H1 (cell line): ENCODE results near the gene TGM2. TPM values are rescaled to one million over a fixed set of nuclear protein-coding genes. Genes with fewer than 3 reads are reported as not detected.

Source experiments
- CHD2 ChIP-seq: IDR thresholded peaks from 2 replicates; pipeline ENCODE4 v1.6.1; 2012; ENCODE audit warnings: low read length, improper control_type of control experiment
- FOSL1 ChIP-seq: IDR thresholded peaks from 2 replicates; pipeline ENCODE4 v1.6.1; 2011; ENCODE audit warnings: mild to moderate bottlenecking, low read depth, low read length, moderate library complexity; ENCODE audit not compliant: insufficient read depth
- GABPA ChIP-seq: IDR thresholded peaks from 2 replicates; pipeline ENCODE4 v1.6.1; 2011; ENCODE audit warnings: mild to moderate bottlenecking, low read length, moderate library complexity, borderline replicate concordance; ENCODE audit not compliant: insufficient read depth
- KDM5A ChIP-seq: fragments of 200-600 bp; IDR thresholded peaks from 2 replicates; pipeline ENCODE4 v1.7.1; 2012; ENCODE audit warnings: mild to moderate bottlenecking, low read length, inconsistent platforms, mixed read lengths
- MAFK ChIP-seq: IDR thresholded peaks from 2 replicates; pipeline ENCODE4 v1.6.1; 2012; ENCODE audit warnings: low read depth, mild to moderate bottlenecking, improper control_type of control experiment, low read length
- RXRA ChIP-seq: IDR thresholded peaks from 2 replicates; pipeline ENCODE4 v1.6.1; 2011; ENCODE audit warnings: low read depth, mild to moderate bottlenecking, low read length, moderate library complexity; ENCODE audit not compliant: insufficient read depth
- SIN3A ChIP-seq, 2 experiments: IDR thresholded peaks in 1 of 2; conservative IDR thresholded peaks in 1 of 2; 2 replicates each; pipeline ENCODE4 v1.6.1; 2011 to 2012; ENCODE audit warnings: low read length in 2 of 2, improper control_type of control experiment in 1 of 2, low read depth in 1 of 2, mild to moderate bottlenecking in 1 of 2
- SIX5 ChIP-seq: IDR thresholded peaks from 2 replicates; pipeline ENCODE4 v1.6.1; 2011; ENCODE audit warnings: mild to moderate bottlenecking, low read depth, low read length
- SP1 ChIP-seq: IDR thresholded peaks from 2 replicates; pipeline ENCODE4 v1.6.1; 2011; ENCODE audit warnings: low read depth, low read length
- TEAD4 ChIP-seq: IDR thresholded peaks from 2 replicates; pipeline ENCODE4 v1.6.1; 2012; ENCODE audit warnings: low read depth, low read length, inconsistent platforms, mixed read lengths
- polyA plus RNA-seq, 7 experiments: library from polyadenylated mRNA; depleted of rRNA in 3 of 7; stranded (reverse) in 5 of 7; unstranded in 2 of 7; fragments of >200 nt in 5 of 7; fragments of 200-250 nt in 2 of 7; gene quantifications; 1 replicate in 5 of 7; 2 replicates in 1 of 7; 4 replicates in 1 of 7; pipeline versions ENCODE4 v1.2.1 to v1.2.3, GENCODE V29; 2011 to 2013; ENCODE audit warnings: missing spikeins in 2 of 7, mixed read lengths in 2 of 7
- total RNA-seq: library from RNA; stranded (reverse); fragmentation: NEBNext Ultra II Directional; extraction: Animal tissue kit (Norgen Biotek cat#: 25700); gene quantifications from 2 replicates; pipeline ENCODE4 v1.2.1, GENCODE V29; 2021
- TF ChIP-seq, protein P1 (sequence below): fragments of 300-600 bp; sonication (generic); IDR thresholded peaks from 2 replicates; pipeline ENCODE4 v1.7.1; 2012; ENCODE audit warnings: low read length, moderate library complexity, mild to moderate bottlenecking, inconsistent platforms; ENCODE audit not compliant: insufficient replicate concordance

TGM2 gene
- total and polyA plus RNA-seq, 2 of the 8 experiments (the other 6 are each of a cell fraction or from before 2014, with no cell fraction given): 0.86 to 1.0 TPM

DNA sequence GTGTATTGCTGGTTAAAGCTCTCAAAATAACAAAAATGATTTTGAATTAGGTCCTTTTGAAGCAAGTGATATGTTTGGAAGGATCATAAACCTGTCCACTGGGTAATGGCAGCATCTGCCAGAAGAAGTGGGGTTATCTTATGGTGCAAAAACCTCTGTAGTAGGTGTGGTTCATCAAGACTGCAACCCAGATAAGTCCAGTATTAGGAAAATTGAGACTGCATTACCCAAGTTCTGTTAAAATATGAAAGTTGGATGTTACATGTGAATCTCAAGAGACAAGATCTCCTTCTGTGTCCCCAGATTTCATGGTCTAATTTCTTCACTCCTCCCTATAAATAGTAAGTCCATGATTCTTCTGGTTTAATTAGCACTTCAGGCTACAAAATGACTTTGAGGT, 72.2 kb downstream of the TGM2 start (continued):
- TF ChIP-seq, protein P1, sequence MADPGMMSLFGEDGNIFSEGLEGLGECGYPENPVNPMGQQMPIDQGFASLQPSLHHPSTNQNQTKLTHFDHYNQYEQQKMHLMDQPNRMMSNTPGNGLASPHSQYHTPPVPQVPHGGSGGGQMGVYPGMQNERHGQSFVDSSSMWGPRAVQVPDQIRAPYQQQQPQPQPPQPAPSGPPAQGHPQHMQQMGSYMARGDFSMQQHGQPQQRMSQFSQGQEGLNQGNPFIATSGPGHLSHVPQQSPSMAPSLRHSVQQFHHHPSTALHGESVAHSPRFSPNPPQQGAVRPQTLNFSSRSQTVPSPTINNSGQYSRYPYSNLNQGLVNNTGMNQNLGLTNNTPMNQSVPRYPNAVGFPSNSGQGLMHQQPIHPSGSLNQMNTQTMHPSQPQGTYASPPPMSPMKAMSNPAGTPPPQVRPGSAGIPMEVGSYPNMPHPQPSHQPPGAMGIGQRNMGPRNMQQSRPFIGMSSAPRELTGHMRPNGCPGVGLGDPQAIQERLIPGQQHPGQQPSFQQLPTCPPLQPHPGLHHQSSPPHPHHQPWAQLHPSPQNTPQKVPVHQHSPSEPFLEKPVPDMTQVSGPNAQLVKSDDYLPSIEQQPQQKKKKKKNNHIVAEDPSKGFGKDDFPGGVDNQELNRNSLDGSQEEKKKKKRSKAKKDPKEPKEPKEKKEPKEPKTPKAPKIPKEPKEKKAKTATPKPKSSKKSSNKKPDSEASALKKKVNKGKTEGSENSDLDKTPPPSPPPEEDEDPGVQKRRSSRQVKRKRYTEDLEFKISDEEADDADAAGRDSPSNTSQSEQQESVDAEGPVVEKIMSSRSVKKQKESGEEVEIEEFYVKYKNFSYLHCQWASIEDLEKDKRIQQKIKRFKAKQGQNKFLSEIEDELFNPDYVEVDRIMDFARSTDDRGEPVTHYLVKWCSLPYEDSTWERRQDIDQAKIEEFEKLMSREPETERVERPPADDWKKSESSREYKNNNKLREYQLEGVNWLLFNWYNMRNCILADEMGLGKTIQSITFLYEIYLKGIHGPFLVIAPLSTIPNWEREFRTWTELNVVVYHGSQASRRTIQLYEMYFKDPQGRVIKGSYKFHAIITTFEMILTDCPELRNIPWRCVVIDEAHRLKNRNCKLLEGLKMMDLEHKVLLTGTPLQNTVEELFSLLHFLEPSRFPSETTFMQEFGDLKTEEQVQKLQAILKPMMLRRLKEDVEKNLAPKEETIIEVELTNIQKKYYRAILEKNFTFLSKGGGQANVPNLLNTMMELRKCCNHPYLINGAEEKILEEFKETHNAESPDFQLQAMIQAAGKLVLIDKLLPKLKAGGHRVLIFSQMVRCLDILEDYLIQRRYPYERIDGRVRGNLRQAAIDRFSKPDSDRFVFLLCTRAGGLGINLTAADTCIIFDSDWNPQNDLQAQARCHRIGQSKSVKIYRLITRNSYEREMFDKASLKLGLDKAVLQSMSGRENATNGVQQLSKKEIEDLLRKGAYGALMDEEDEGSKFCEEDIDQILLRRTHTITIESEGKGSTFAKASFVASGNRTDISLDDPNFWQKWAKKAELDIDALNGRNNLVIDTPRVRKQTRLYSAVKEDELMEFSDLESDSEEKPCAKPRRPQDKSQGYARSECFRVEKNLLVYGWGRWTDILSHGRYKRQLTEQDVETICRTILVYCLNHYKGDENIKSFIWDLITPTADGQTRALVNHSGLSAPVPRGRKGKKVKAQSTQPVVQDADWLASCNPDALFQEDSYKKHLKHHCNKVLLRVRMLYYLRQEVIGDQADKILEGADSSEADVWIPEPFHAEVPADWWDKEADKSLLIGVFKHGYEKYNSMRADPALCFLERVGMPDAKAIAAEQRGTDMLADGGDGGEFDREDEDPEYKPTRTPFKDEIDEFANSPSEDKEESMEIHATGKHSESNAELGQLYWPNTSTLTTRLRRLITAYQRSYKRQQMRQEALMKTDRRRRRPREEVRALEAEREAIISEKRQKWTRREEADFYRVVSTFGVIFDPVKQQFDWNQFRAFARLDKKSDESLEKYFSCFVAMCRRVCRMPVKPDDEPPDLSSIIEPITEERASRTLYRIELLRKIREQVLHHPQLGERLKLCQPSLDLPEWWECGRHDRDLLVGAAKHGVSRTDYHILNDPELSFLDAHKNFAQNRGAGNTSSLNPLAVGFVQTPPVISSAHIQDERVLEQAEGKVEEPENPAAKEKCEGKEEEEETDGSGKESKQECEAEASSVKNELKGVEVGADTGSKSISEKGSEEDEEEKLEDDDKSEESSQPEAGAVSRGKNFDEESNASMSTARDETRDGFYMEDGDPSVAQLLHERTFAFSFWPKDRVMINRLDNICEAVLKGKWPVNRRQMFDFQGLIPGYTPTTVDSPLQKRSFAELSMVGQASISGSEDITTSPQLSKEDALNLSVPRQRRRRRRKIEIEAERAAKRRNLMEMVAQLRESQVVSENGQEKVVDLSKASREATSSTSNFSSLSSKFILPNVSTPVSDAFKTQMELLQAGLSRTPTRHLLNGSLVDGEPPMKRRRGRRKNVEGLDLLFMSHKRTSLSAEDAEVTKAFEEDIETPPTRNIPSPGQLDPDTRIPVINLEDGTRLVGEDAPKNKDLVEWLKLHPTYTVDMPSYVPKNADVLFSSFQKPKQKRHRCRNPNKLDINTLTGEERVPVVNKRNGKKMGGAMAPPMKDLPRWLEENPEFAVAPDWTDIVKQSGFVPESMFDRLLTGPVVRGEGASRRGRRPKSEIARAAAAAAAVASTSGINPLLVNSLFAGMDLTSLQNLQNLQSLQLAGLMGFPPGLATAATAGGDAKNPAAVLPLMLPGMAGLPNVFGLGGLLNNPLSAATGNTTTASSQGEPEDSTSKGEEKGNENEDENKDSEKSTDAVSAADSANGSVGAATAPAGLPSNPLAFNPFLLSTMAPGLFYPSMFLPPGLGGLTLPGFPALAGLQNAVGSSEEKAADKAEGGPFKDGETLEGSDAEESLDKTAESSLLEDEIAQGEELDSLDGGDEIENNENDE: no peak
- no peak for TF ChIP-seq SP1
- no peak for TF ChIP-seq SIX5
- no peak for TF ChIP-seq RXRA
- no peak for TF ChIP-seq SIN3A (conservative IDR thresholded peaks at IDR 0.05 in 1 of 2, IDR thresholded peaks at IDR 0.05 in 1 of 2; ENCODE audit: low read depth in 1 of 2, low read length in 2 of 2)
- TF ChIP-seq TEAD4: no peak
- no peak for TF ChIP-seq GABPA
- TF ChIP-seq CHD2: no peak
- TF ChIP-seq KDM5A: no peak
- no peak for TF ChIP-seq FOSL1
- TF ChIP-seq MAFK: no peak
